ENCODE results near the gene ITPK1.

- TF ChIP-seq MAX (IDR thresholded peaks at IDR 0.05) (no peak), CREB1 (IDR thresholded peaks at IDR 0.05; ENCODE audit: low read depth) (no peak), USF1 (IDR thresholded peaks at IDR 0.05) (no peak), CEBPB (IDR thresholded peaks at IDR 0.05) (no peak), RAD21 (IDR thresholded peaks at IDR 0.05; ENCODE audit: low read depth) (no peak), REST (IDR thresholded peaks at IDR 0.05; ENCODE audit: low read depth) (no peak), YY1 (IDR thresholded peaks at IDR 0.05; ENCODE audit: low read depth) (no peak), ZBTB7A (IDR thresholded peaks at IDR 0.05; ENCODE audit: low read depth) (no peak), TAF1 (IDR thresholded peaks at IDR 0.05; ENCODE audit: low read depth) (no peak)
Observed at GRCh38 chr14:93061380-93062012, 54.2 kb downstream of the ITPK1 start.

All from Ishikawa (cell line).